ENCODE data around the gene TLR2. TPM values are rescaled to one million over a fixed set of nuclear protein-coding genes. Genes with fewer than 3 reads are reported as not detected.

The TLR2 gene
- total and polyA plus RNA-seq, 2 experiments from 2014 or later, result 0.09 to 1.0 TPM

DNA sequence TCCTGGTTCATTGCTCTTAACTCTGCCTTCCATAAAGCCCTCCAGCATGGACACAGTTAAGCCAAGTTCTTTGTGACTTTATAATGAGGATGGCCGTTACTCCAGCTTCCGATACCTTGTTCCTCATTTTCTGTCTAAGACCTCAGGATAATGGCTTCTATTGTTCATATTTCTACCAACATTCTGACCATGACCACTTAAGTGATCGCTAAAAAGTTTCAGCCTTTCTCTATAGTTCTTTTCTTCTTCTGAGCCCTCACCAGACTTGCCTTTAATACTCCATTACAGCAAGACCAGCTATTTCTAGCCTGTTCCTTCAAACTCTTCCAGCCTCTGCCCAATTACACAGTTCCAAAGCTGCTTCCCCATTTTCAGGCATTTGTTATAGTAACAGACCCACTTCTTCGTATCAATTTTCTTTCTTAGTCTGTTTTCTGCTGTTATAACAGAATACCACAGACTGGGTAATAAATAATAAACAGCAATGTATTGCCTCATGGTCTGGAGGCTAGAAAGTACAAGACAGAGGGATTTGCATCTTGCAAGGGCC is 63.4 kb downstream of the TLR2 start:
- TF ChIP-seq CTCF (IDR thresholded peaks at IDR 0.05; ENCODE audit: low read depth, low read length), result no peak
- no peak overlapping the region for H3K4me3 ChIP-seq

DNA sequence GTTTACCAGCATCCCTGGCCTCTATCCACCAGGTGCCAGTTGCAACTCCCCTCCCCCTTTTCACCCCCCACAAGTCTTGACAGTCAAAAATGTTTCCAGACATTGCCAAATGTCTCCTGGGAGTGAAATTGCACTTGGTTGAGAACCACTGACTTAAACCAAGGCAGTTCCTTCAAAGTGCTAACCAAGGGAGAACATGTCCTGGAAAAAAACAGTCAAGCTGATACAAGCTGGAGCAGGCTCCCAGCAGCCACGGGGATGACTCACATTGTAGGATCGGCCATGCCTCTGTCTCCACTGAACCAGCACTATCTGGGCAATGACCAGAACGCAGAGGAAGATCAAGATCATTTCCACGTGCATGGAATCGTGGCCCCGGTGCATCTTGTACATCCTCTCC is 64.3 kb downstream of the TLR2 start:
- Histone ChIP-seq H3K4me3 (no peak overlapping the region), H3K27ac (no peak overlapping the region), H3K36me3 (no peaks in the 10 kb centered on the region), H3K9me3 (ENCODE audit: low read depth) (no peaks in the 10 kb centered on the region), H3K4me1 (ENCODE audit: low read depth) (no peaks in the 10 kb centered on the region), H3K27me3 (no peaks in the 10 kb centered on the region)
- DNase-seq (ENCODE audit: low read depth in 1 of 2, low spot score in 1 of 2), result peak in 1 of 2 donors; percentile 80
- no peak for TF ChIP-seq CTCF (IDR thresholded peaks at IDR 0.05; ENCODE audit: low read depth, low read length)

More for the DNA sequence above, 63.4 kb downstream of the TLR2 start:
- H3K4me1 ChIP-seq (ENCODE audit: low read depth), result no peaks in the 10 kb centered on the region
- no peaks in the 10 kb centered on the region for H3K36me3 ChIP-seq
- no peaks in the 10 kb centered on the region for H3K27me3 ChIP-seq
- no peaks in the 10 kb centered on the region for H3K9me3 ChIP-seq (ENCODE audit: low read depth)
- no peak for DNase-seq (ENCODE audit: low read depth in 1 of 2, low spot score in 1 of 2)
- H3K27ac ChIP-seq, result no peak overlapping the region

DNA sequence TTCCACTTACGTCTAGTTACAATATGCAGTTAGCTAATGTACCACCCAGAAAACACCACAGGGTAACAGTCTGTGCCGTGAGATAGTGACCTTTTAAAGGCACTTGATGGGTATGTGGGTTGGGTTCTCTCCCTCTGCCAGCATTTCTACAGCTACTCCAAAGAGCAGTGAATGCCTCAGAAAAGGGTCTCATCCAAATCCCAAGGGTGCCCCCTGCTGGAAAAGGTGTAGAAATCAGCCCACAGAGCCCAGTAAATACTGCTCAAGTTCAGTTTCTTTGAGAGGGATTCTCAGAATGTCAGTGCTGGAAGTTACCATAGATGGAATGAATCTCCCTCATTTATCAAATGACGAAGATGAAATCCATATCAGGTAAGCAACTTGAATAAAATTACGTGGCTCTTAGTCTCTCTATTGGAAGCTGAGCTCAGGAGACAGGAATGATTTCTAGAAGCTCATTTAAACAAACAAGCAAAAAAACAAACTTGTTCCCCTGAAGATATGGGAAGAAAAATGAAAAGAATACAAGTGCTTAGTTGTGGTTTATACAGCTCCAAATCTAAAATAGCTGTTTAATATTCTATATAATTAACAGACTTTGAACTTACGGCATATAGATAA is 66.2 kb downstream of the TLR2 start:
- no peaks in the 10 kb centered on the region for H3K36me3 ChIP-seq
- no peaks in the 10 kb centered on the region for H3K27me3 ChIP-seq
- no peaks in the 10 kb centered on the region for H3K4me1 ChIP-seq (ENCODE audit: low read depth)
- H3K27ac ChIP-seq, result no peak overlapping the region
- peak; percentile 76 for TF ChIP-seq CTCF (IDR thresholded peaks at IDR 0.05; ENCODE audit: low read depth, low read length)
- no peak overlapping the region for H3K4me3 ChIP-seq
- DNase-seq (ENCODE audit: low read depth in 1 of 2, low spot score in 1 of 2), result peak; percentile 86 to 87
- no peaks in the 10 kb centered on the region for H3K9me3 ChIP-seq (ENCODE audit: low read depth)

DNA sequence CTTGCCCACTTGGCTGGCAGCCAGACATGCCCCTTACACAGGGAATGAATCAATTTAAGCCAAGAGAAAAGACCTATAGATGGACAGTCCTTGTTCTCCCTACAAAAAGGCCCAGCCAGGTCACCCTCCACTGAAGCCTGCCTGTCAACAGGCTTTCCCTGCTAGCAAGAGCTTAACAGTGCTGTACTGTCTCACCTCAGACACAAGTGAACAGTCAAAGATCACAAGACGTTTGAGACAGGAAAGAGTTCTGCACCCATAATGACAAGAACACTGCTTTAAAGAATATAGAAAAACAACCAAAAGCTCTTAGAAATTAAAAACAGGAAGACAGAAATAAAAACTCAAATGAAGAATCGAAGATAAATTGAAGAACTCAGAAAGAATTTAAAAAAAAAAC is 71.1 kb downstream of the TLR2 start:
- H3K4me1 ChIP-seq (ENCODE audit: low read depth), result no peaks in the 10 kb centered on the region
- no peak overlapping the region for H3K4me3 ChIP-seq
- H3K27me3 ChIP-seq, result peaks cover 21% of the 10 kb centered on the region
- no peak for TF ChIP-seq CTCF (IDR thresholded peaks at IDR 0.05; ENCODE audit: low read depth, low read length)
- no peak overlapping the region for H3K27ac ChIP-seq
- H3K9me3 ChIP-seq (ENCODE audit: low read depth), result no peaks in the 10 kb centered on the region
- H3K36me3 ChIP-seq, result no peaks in the 10 kb centered on the region
- DNase-seq (ENCODE audit: low read depth in 1 of 2, low spot score in 1 of 2), result peak in 1 of 2 donors; percentile 28

Other genes with a start within 250 kb of the TLR2 start
- gene TMEM131L, start 217.9 kb upstream of the TLR2 start, total RNA-seq, result 2.1 and 7.4 TPM in 2 replicates
- 3.3 and 5.0 TPM in 2 replicates for gene TMEM131L, start 217.9 kb upstream of the TLR2 start, polyA plus RNA-seq
- 1.3 and 1.9 TPM in 2 replicates for gene RNF175, start 75.7 kb downstream of the TLR2 start, total RNA-seq
- 1.4 and 1.8 TPM in 2 replicates for gene RNF175, start 75.7 kb downstream of the TLR2 start, polyA plus RNA-seq
- gene SFRP2, start 104.8 kb downstream of the TLR2 start, total RNA-seq, result 0.30 and 1.7 TPM in 2 replicates
- 1.8 and 5.0 TPM in 2 replicates for gene SFRP2, start 104.8 kb downstream of the TLR2 start, polyA plus RNA-seq

Measured in cardiac muscle cell (in vitro differentiated cells and primary cell).